H1 (cell line): ENCODE results near the gene NPFF. TPM values are rescaled to one million over a fixed set of nuclear protein-coding genes. Genes with fewer than 3 reads are reported as not detected.

Experiments used
- CTCF ChIA-PET: fragments of 300-600 bp; sonication (Branson Sonifier 250); formaldehyde crosslinking; loops from one replicate; lab custom pipeline; 2021; ENCODE audit not compliant: partially characterized antibody; lab: Charles Lee
- POLR2A ChIA-PET: fragments of 300-600 bp; sonication (Branson Sonifier 250); formaldehyde crosslinking; loops from one replicate; lab custom pipeline; 2021; ENCODE audit warnings: inconsistent platforms; ENCODE audit not compliant: partially characterized antibody; lab: Charles Lee
- DNase-seq, 2 experiments: peaks; one replicate each; pipeline versions ENCODE4 v3.0.0 to v3.0.0-alpha.2; 2010 to 2022; ENCODE audit warnings: low spot score in 2 of 2, low read depth in 1 of 2, mixed read lengths in 1 of 2
- FAIRE-seq: peaks from 2 replicates; lab custom pipeline; 2011; peaks lifted over from hg19 to GRCh38; lab: Jason Lieb, UNC
- H2AFZ ChIP-seq: 2 replicates; pipeline ENCODE4 v1.8.1; 2012; ENCODE audit warnings: low read length, inconsistent platforms
- H2AK5ac ChIP-seq: 2 replicates; pipeline ENCODE4 v1.6.1; 2013; ENCODE audit warnings: low read depth, low read length
- H2BK120ac ChIP-seq: replicated peaks from 2 replicates; pipeline ENCODE3; 2013; ENCODE audit warnings: low read depth, low read length, inconsistent platforms
- H2BK12ac ChIP-seq: 2 replicates; pipeline ENCODE4 v1.6.1; 2013; ENCODE audit warnings: low read depth, low read length
- H2BK15ac ChIP-seq: 2 replicates; pipeline ENCODE4 v1.6.1; 2013; ENCODE audit warnings: low read length
- H2BK20ac ChIP-seq: 2 replicates; pipeline ENCODE4 v1.6.1; 2013; ENCODE audit warnings: low read length
- H2BK5ac ChIP-seq: 2 replicates; pipeline ENCODE4 v1.6.1; 2013; ENCODE audit warnings: low read depth, low read length
- H3K14ac ChIP-seq: 2 replicates; pipeline ENCODE4 v1.6.1; 2013; ENCODE audit warnings: inconsistent platforms; ENCODE audit not compliant: insufficient read length
- H3K18ac ChIP-seq: 2 replicates; pipeline ENCODE4 v1.6.1; 2013; ENCODE audit warnings: low read length; ENCODE audit errors: extremely low read depth
- H3K23ac ChIP-seq: 2 replicates; pipeline ENCODE4 v1.6.1; 2013; ENCODE audit warnings: inconsistent platforms; ENCODE audit not compliant: insufficient read length
- H3K23me2 ChIP-seq: 2 replicates; pipeline ENCODE4 v1.6.1; 2013; ENCODE audit warnings: low read depth, low read length
- H3K27ac ChIP-seq: 2 replicates; pipeline ENCODE4 v1.6.1; 2011; ENCODE audit warnings: low read depth, low read length, inconsistent platforms
- H3K27me3 ChIP-seq, 4 experiments: replicated peaks in 1 of 4; 1 replicate in 1 of 4; 2 replicates in 3 of 4; pipeline versions ENCODE4 v1.6.1 to v1.8.1; 2011 to 2013; ENCODE audit warnings: low read length in 3 of 4, mild to moderate bottlenecking in 3 of 4, inconsistent platforms in 2 of 4, mixed read lengths in 2 of 4, moderate library complexity in 1 of 4; ENCODE audit not compliant: control insufficient read depth in 3 of 4, insufficient read depth in 3 of 4; ENCODE audit errors: extremely low read depth in 1 of 4
- H3K36me3 ChIP-seq, 4 experiments: 2 replicates each; pipeline versions ENCODE4 v1.6.1 to v1.8.1; 2011 to 2013; ENCODE audit warnings: mild to moderate bottlenecking in 4 of 4, low read length in 3 of 4, moderate library complexity in 2 of 4, control low read depth in 1 of 4, inconsistent platforms in 1 of 4; ENCODE audit not compliant: insufficient read depth in 4 of 4, control insufficient read depth in 2 of 4
- H3K4ac ChIP-seq: replicated peaks from 2 replicates; pipeline ENCODE3; 2013; ENCODE audit warnings: low read length, low read depth, mixed read lengths, inconsistent platforms; ENCODE audit not compliant: insufficient read length
- H3K4me1 ChIP-seq, 4 experiments: replicated peaks in 1 of 4; 1 replicate in 1 of 4; 2 replicates in 3 of 4; pipeline versions ENCODE4 v1.6.1 to v1.8.1; 2011 to 2013; ENCODE audit warnings: low read length in 3 of 4, inconsistent platforms in 2 of 4, mixed read lengths in 1 of 4; ENCODE audit not compliant: insufficient read depth in 4 of 4, control insufficient read depth in 3 of 4
- H3K4me2 ChIP-seq, 2 experiments: 2 replicates each; pipeline versions ENCODE4 v1.6.1 to v1.8.1; 2011 to 2013; ENCODE audit warnings: low read depth in 2 of 2, low read length in 2 of 2, control low read depth in 1 of 2, inconsistent platforms in 1 of 2, mild to moderate bottlenecking in 1 of 2; ENCODE audit not compliant: insufficient read depth in 1 of 2
- H3K4me3 ChIP-seq, 4 experiments: fragments of 200-600, 300-600 bp in 1 of 4; sonication (generic), shearing (Covaris generic), sonication (Bioruptor Twin) in 1 of 4; 2 replicates each; pipeline versions ENCODE4 v1.5.1 to v1.8.1; 2011 to 2016; ENCODE audit warnings: low read length in 4 of 4, low read depth in 3 of 4, control low read depth in 2 of 4, inconsistent platforms in 2 of 4, mild to moderate bottlenecking in 2 of 4, mixed read lengths in 1 of 4, moderate library complexity in 1 of 4; ENCODE audit not compliant: insufficient read depth in 2 of 4; ENCODE audit errors: extremely low read depth in 1 of 4
- H3K56ac ChIP-seq: replicated peaks from 2 replicates; pipeline ENCODE3; 2013; ENCODE audit warnings: low read depth, mild to moderate bottlenecking, mixed read lengths, low read length, inconsistent platforms; ENCODE audit not compliant: insufficient read length
- H3K79me1 ChIP-seq: 2 replicates; pipeline ENCODE4 v1.6.1; 2013; ENCODE audit warnings: low read depth, low read length, control low read depth
- H3K79me2 ChIP-seq, 2 experiments: 2 replicates each; pipeline versions ENCODE4 v1.6.1 to v1.8.1; 2012 to 2013; ENCODE audit warnings: low read length in 2 of 2, mild to moderate bottlenecking in 2 of 2, inconsistent platforms in 1 of 2; ENCODE audit not compliant: insufficient read depth in 2 of 2, control insufficient read depth in 1 of 2
- H3K9ac ChIP-seq, 4 experiments: replicated peaks in 1 of 4; 1 replicate in 1 of 4; 2 replicates in 3 of 4; pipeline versions ENCODE4 v1.6.1 to v1.8.1; 2011 to 2013; ENCODE audit warnings: low read depth in 3 of 4, low read length in 3 of 4, control low read depth in 2 of 4, mild to moderate bottlenecking in 2 of 4, moderate library complexity in 2 of 4, inconsistent platforms in 1 of 4; ENCODE audit errors: extremely low read depth in 1 of 4
- H3K9me3 ChIP-seq, 2 experiments: 2 replicates each; pipeline versions ENCODE4 v1.6.1 to v1.8.1; 2012 to 2013; ENCODE audit warnings: mild to moderate bottlenecking in 2 of 2, moderate library complexity in 2 of 2, control low read depth in 1 of 2, inconsistent platforms in 1 of 2, low read depth in 1 of 2, low read length in 1 of 2, mixed read lengths in 1 of 2; ENCODE audit not compliant: insufficient read depth in 2 of 2
- H4K20me1 ChIP-seq, 2 experiments: replicated peaks in 1 of 2; 2 replicates each; pipeline versions ENCODE3 to v1.8.1; 2011 to 2013; ENCODE audit warnings: inconsistent platforms in 2 of 2, low read length in 2 of 2, mild to moderate bottlenecking in 1 of 2; ENCODE audit not compliant: insufficient read depth in 2 of 2, control insufficient read depth in 1 of 2
- H4K5ac ChIP-seq: 2 replicates; pipeline ENCODE4 v1.6.1; 2013; ENCODE audit warnings: low read length, low read depth, mixed read lengths, inconsistent platforms; ENCODE audit not compliant: insufficient read length
- H4K8ac ChIP-seq: 2 replicates; pipeline ENCODE4 v1.8.0; 2013; ENCODE audit warnings: mild to moderate bottlenecking, moderate library complexity, low read length, inconsistent platforms; ENCODE audit not compliant: insufficient read depth; ENCODE audit errors: extremely low read depth
- H4K91ac ChIP-seq: replicated peaks from 2 replicates; pipeline ENCODE3; 2013; ENCODE audit warnings: low read length, mixed read lengths, inconsistent platforms; ENCODE audit not compliant: insufficient read length
- EGR1 ChIP-seq: IDR thresholded peaks from 2 replicates; pipeline ENCODE4 v1.6.1; 2011; ENCODE audit warnings: low read depth, low read length, borderline replicate concordance
- FOSL1 ChIP-seq: IDR thresholded peaks from 2 replicates; pipeline ENCODE4 v1.6.1; 2011; ENCODE audit warnings: mild to moderate bottlenecking, low read depth, low read length, moderate library complexity; ENCODE audit not compliant: insufficient read depth
- POLR2AphosphoS5 ChIP-seq: IDR thresholded peaks from 2 replicates; pipeline ENCODE4 v1.6.1; 2011; ENCODE audit warnings: low read depth, low read length
- RBBP5 ChIP-seq: IDR thresholded peaks from 2 replicates; pipeline ENCODE4 v1.7.1; 2012; ENCODE audit warnings: low read depth, mild to moderate bottlenecking, inconsistent platforms, low read length, moderate library complexity, borderline replicate concordance
- WGBS, 2 experiments: shearing (Covaris generic) in 1 of 2; methylation state at CpG; one replicate each; pipeline versions ENCODE4 v1.1.6 to v1.1.7; 2013 to 2015; ENCODE audit warnings: low lambda C conversion rate in 2 of 2, mixed read lengths in 2 of 2, inconsistent platforms in 1 of 2, low coverage in 1 of 2, missing lambda C conversion rate in 1 of 2; ENCODE audit not compliant: insufficient replicate concordance in 2 of 2, insufficient coverage in 1 of 2, insufficient read length in 1 of 2; ENCODE audit errors: extremely low coverage in 1 of 2, missing lambda C conversion rate in 1 of 2; 5-methylcytosine and 5-hydroxymethylcytosine counted together
- polyA plus RNA-seq, 7 experiments: library from polyadenylated mRNA; depleted of rRNA in 3 of 7; stranded (reverse) in 5 of 7; unstranded in 2 of 7; fragments of >200 nt in 5 of 7; fragments of 200-250 nt in 2 of 7; gene quantifications; 1 replicate in 5 of 7; 2 replicates in 1 of 7; 4 replicates in 1 of 7; pipeline versions ENCODE4 v1.2.1 to v1.2.3, GENCODE V29; 2011 to 2013; ENCODE audit warnings: missing spikeins in 2 of 7, mixed read lengths in 2 of 7
- total RNA-seq: library from RNA; stranded (reverse); fragmentation: NEBNext Ultra II Directional; extraction: Animal tissue kit (Norgen Biotek cat#: 25700); gene quantifications from 2 replicates; pipeline ENCODE4 v1.2.1, GENCODE V29; 2021

The NPFF gene
- total and polyA plus RNA-seq, 2 of the 8 experiments (the other 6 are each of a cell fraction or from before 2014, with no cell fraction given): not detected

- Histone ChIP-seq H3K27ac (no peak overlapping the region), H3K4me2 (no peak overlapping the region), H4K5ac (no peak overlapping the region), H3K4me3 (no peak overlapping the region), H2BK120ac (no peak overlapping the region), H3K23ac (no peak overlapping the region), H2BK12ac (no peak overlapping the region), H3K4me1 (no peaks in the 10 kb centered on the region), H3K14ac (no peak overlapping the region), H2AK5ac (no peak overlapping the region), H3K56ac (no peak overlapping the region), H3K9ac (no peak overlapping the region), H4K20me1 (no peaks in the 10 kb centered on the region), H2BK15ac (no peak overlapping the region), H2AFZ (no peak overlapping the region), H3K18ac (no peak overlapping the region), H3K79me1 (no peaks in the 10 kb centered on the region), H4K8ac (no peak overlapping the region), H2BK20ac (no peak overlapping the region), H4K91ac (no peak overlapping the region), H3K4ac (no peak overlapping the region), H3K27me3 (no peaks in the 10 kb centered on the region), H3K23me2 (no peaks in the 10 kb centered on the region), H2BK5ac (no peak overlapping the region), H3K9me3 (no peaks in the 10 kb centered on the region), H3K36me3 (peaks cover 2 to 9% (median 6%) of the 10 kb centered on the region in 4 experiments; a peak in 6 of 8 replicates), H3K79me2 (no peaks in the 10 kb centered on the region)
- TF ChIP-seq POLR2AphosphoS5 (no peak), FOSL1 (no peak), RBBP5 (no peak), EGR1 (no peak)
- ChIA-PET CTCF (interaction anchor here (1.1 kb wide), 2 partner anchors 104 to 178 kb away, joined by 3 to 4 read pairs; no protein-coding TSS in a partner anchor), POLR2A (interaction anchor here (67.0 kb wide), 1 partner anchor 57 kb away, joined by 3397 read pairs; the partner anchor contains the start of genes PCBP2 and PRR13)
- 95% methylated on average over 13 of the region's 13 CpGs; no CpG with 5 or more reads in 1 of the 2 experiments for WGBS, 2 experiments
- DNase-seq: no peak
- FAIRE-seq: no peak
Measured at GRCh38 chr12:53524476-53524875, 17.2 kb upstream of the NPFF start.
